SU-DHL-6 (cell line): ENCODE measurements around the gene ZHX3.

ENCODE experiments used
- H2AFZ ChIP-seq: fragments of 200-600 bp; sonication (generic); 2 replicates; pipeline ENCODE4 v1.6.1; 2014; ENCODE audit warnings: low read depth, mild to moderate bottlenecking, moderate library complexity, mixed read lengths, antibody characterized with exemption, low read length; ENCODE audit not compliant: severe bottlenecking
- H3F3A ChIP-seq: fragments of 200-600 bp; shearing (Covaris generic); 2 replicates; pipeline ENCODE4 v1.6.0; 2016; ENCODE audit warnings: antibody characterized with exemption, mild to moderate bottlenecking; ENCODE audit not compliant: insufficient read depth
- H3K27ac ChIP-seq: fragments of 200-600 bp; sonication (generic); 2 replicates; pipeline ENCODE4 v1.5.1; 2016; ENCODE audit warnings: low read depth, mild to moderate bottlenecking, low read length, moderate library complexity, mixed read lengths
- H3K27me3 ChIP-seq: fragments of 200-600 bp; sonication (generic), shearing (Covaris generic); 2 replicates; pipeline ENCODE4 v1.6.0; 2014; ENCODE audit warnings: mild to moderate bottlenecking, low read length
- H3K36me3 ChIP-seq: fragments of 200-600 bp; sonication (generic); 2 replicates; pipeline ENCODE4 v1.6.1; 2014; ENCODE audit warnings: mild to moderate bottlenecking, low read length, mixed read lengths
- H3K4me2 ChIP-seq: fragments of 300-600, 200-600 bp; shearing (Covaris generic), sonication (generic); 2 replicates; pipeline ENCODE4 v1.6.0; 2014; ENCODE audit warnings: low read length, low read depth, mild to moderate bottlenecking; ENCODE audit not compliant: poor library complexity, severe bottlenecking
- H3K4me3 ChIP-seq: fragments of 200-600 bp; sonication (generic); 2 replicates; pipeline ENCODE4 v1.5.1; 2014; ENCODE audit warnings: antibody characterized with exemption, low read length, mild to moderate bottlenecking, mixed read lengths; ENCODE audit not compliant: insufficient read depth, poor library complexity, severe bottlenecking
- H3K79me2 ChIP-seq: fragments of 200-600 bp; sonication (generic); 2 replicates; pipeline ENCODE4 v1.6.1; 2014; ENCODE audit warnings: mild to moderate bottlenecking, low read length, moderate library complexity; ENCODE audit not compliant: insufficient read depth
- H3K9ac ChIP-seq: fragments of 200-600 bp; sonication (generic); 2 replicates; pipeline ENCODE4 v1.7.0; 2014; ENCODE audit warnings: mild to moderate bottlenecking, low read length
- H3K9me2 ChIP-seq: fragments of 200-600 bp; sonication (generic); replicated peaks from 2 replicates; pipeline ENCODE4 v1.6.1; 2014; ENCODE audit warnings: low read length; ENCODE audit not compliant: insufficient read depth
- H3K9me3 ChIP-seq: fragments of 200-600 bp; sonication (generic); 2 replicates; pipeline ENCODE4 v1.6.1; 2014; ENCODE audit warnings: low read length, mixed read lengths; ENCODE audit not compliant: insufficient read depth
- H4K20me1 ChIP-seq: fragments of 200-600 bp; sonication (generic); 2 replicates; pipeline ENCODE4 v1.6.1; 2014; ENCODE audit warnings: low read depth, mild to moderate bottlenecking, antibody characterized with exemption, low read length, moderate library complexity, mixed read lengths
- CTCF ChIP-seq: fragments of 200-600 bp; sonication (generic); IDR thresholded peaks from one replicate; pipeline ENCODE4 v1.5.1; 2017; ENCODE audit warnings: antibody characterized with exemption, mild to moderate bottlenecking, low read length, moderate library complexity; ENCODE audit not compliant: insufficient read depth, poor library complexity, severe bottlenecking
- EZH2phosphoT487 ChIP-seq: fragments of 200-600 bp; sonication (generic), shearing (Covaris generic); conservative IDR thresholded peaks from 2 replicates; pipeline ENCODE4 v1.6.1; 2018; ENCODE audit warnings: mild to moderate bottlenecking, antibody characterized with exemption, low read length, moderate library complexity, mixed read lengths

ZHX3 gene

GRCh38 chr20:41261260-41261659 is 56.3 kb downstream of the ZHX3 start:
- Histone ChIP-seq H3K36me3 (no peaks in the 10 kb centered on the region), H3F3A (no peaks in the 10 kb centered on the region), H3K9me2 (no peaks in the 10 kb centered on the region), H3K4me2 (no peak overlapping the region), H3K79me2 (no peaks in the 10 kb centered on the region), H4K20me1 (0 out of 2 replicates have a peak, but pooled peaks cover 4% of the 10 kb centered on the region), H3K27me3 (no peaks in the 10 kb centered on the region), H3K9ac (no peak overlapping the region), H3K9me3 (no peaks in the 10 kb centered on the region), H3K27ac (no peak overlapping the region), H2AFZ (no peak overlapping the region), H3K4me3 (no peak overlapping the region)
- TF ChIP-seq EZH2phosphoT487 = no peak
- TF ChIP-seq CTCF = no peak

DNA sequence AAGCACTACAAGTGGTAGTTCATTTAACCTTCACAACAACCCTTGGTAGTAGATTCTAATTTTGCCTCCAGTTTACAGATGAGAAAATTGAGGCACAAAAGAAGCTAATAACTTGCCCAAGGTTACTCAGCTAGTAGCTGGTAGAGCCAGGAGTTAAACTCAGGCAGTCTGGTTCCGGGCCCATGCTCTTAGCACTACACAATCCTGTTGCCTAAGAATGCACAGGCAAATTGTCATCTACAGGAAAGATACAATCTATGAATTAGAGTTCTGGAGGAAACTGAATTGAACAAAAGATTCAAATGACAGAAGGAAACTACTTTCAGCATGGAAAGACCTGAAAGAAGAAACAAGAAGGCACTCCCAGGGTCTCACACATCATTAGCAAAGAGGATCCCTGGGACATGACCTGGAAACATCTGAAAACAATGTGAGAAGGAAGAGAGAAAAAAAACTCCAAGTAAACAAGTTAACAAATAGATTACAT is 56.8 kb downstream of the ZHX3 start:
- Histone ChIP-seq H3K9ac (no peak overlapping the region), H3F3A (no peaks in the 10 kb centered on the region)
- no peak for TF ChIP-seq EZH2phosphoT487
- TF ChIP-seq CTCF = no peak

GRCh38 chr20:41259309-41259708 is 58.2 kb downstream of the ZHX3 start:
- H3K9ac ChIP-seq = no peak overlapping the region
- H3K27me3 ChIP-seq = no peaks in the 10 kb centered on the region
- no peaks in the 10 kb centered on the region for H3K79me2 ChIP-seq
- H3K36me3 ChIP-seq = no peaks in the 10 kb centered on the region
- H3K4me3 ChIP-seq = no peak overlapping the region
- TF ChIP-seq CTCF (no peak), EZH2phosphoT487 (no peak)
- H3K9me2 ChIP-seq = no peaks in the 10 kb centered on the region
- H4K20me1 ChIP-seq = 0 out of 2 replicates have a peak, but pooled peaks cover 4% of the 10 kb centered on the region
- no peak overlapping the region for H2AFZ ChIP-seq
- H3K4me2 ChIP-seq = no peak overlapping the region
- no peaks in the 10 kb centered on the region for H3K9me3 ChIP-seq
- no peaks in the 10 kb centered on the region for H3F3A ChIP-seq
- no peak overlapping the region for H3K27ac ChIP-seq

More for the DNA sequence above, 56.8 kb downstream of the ZHX3 start:
- Histone ChIP-seq H3K4me3 (no peak overlapping the region), H3K27me3 (no peaks in the 10 kb centered on the region), H3K9me2 (no peaks in the 10 kb centered on the region), H4K20me1 (0 out of 2 replicates have a peak, but pooled peaks cover 4% of the 10 kb centered on the region), H3K9me3 (no peaks in the 10 kb centered on the region), H3K36me3 (no peaks in the 10 kb centered on the region), H3K4me2 (no peak overlapping the region), H3K79me2 (no peaks in the 10 kb centered on the region), H2AFZ (no peak overlapping the region), H3K27ac (no peak overlapping the region)
